IPS-15b (cell line): ENCODE results near the gene ADGRF5.

Source experiments
- H3K27me3 ChIP-seq: one replicate; pipeline ENCODE4 v1.6.1; 2013; ENCODE audit warnings: low read length; ENCODE audit not compliant: control insufficient read depth, insufficient read depth
- H3K36me3 ChIP-seq: one replicate; pipeline ENCODE4 v1.6.1; 2013; ENCODE audit warnings: low read length; ENCODE audit not compliant: control insufficient read depth, insufficient read depth
- H3K4me1 ChIP-seq: one replicate; pipeline ENCODE4 v1.6.1; 2013; ENCODE audit warnings: mild to moderate bottlenecking, low read length; ENCODE audit not compliant: control insufficient read depth, insufficient read depth
- H3K4me3 ChIP-seq: one replicate; pipeline ENCODE4 v1.5.1; 2013; ENCODE audit warnings: low read depth, low read length
- H3K9ac ChIP-seq: one replicate; pipeline ENCODE4 v1.6.1; 2013; ENCODE audit warnings: low read depth, mild to moderate bottlenecking, low read length
- H3K9me3 ChIP-seq: one replicate; pipeline ENCODE4 v1.6.1; 2013; ENCODE audit warnings: mild to moderate bottlenecking, low read length; ENCODE audit not compliant: control insufficient read depth, insufficient read depth

ADGRF5 gene

DNA sequence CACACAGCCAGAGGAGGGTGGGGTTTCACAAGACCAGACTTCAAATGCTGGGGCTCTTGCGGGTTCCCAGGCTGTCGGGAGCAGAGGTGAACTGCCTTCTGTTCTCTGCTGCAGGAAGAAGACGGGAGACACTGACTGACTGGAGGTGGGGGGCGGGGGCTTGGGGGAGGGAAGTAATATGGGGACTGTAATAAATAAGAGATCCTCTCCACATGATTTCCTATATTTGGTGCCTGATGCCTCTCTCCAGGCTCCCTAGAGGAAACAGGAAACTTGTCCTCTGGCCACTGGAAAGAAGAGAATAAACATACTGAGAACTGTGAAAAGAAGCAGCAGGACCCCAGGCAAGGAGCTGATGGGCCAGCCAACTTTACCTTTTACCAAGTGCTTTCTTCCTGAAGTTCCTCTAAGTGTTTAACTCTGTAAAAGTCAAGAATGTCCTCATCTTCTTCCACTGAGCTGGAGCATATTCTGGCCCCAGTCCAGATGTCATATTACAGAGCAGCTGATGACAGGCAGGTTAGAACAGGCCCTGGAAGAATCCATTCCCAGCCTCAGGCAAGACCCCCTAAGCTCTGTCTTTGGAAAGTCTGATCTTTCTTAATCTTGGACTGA, 33.2 kb upstream of the ADGRF5 start:
- Histone ChIP-seq H3K9me3 (no peaks in the 10 kb centered on the region), H3K4me1 (peaks cover 3% of the 10 kb centered on the region), H3K27me3 (no peaks in the 10 kb centered on the region), H3K4me3 (no peak overlapping the region), H3K9ac (no peak overlapping the region), H3K36me3 (no peaks in the 10 kb centered on the region)

DNA sequence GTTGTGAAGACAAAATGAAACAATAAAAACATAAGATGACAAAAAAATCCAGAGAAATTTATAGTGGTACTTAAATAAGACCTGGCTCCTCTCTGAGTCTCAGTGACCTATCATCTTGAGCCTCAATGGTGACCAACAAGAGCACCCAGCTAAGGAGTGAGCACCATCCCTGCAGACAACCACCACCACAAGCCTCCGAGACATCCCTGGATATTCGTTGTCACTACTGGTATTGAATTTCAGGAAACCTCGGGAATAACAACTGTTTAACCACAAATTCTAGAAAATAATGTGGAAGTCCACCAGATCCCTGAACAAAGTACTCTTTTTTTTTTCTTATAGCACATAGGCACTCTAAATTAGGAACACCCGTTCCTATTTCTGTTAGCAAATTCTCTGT, 32.2 kb upstream of the ADGRF5 start:
- Histone ChIP-seq H3K36me3 (no peaks in the 10 kb centered on the region), H3K9me3 (no peaks in the 10 kb centered on the region), H3K9ac (no peak overlapping the region), H3K27me3 (no peaks in the 10 kb centered on the region), H3K4me3 (no peak overlapping the region), H3K4me1 (peaks cover 3% of the 10 kb centered on the region)

- H3K36me3 ChIP-seq, result no peaks in the 10 kb centered on the region
- H3K27me3 ChIP-seq, result no peaks in the 10 kb centered on the region
- no peak overlapping the region for H3K9ac ChIP-seq
Observed at GRCh38 chr6:46949632-46950280, 28.0 kb upstream of the ADGRF5 start.

DNA sequence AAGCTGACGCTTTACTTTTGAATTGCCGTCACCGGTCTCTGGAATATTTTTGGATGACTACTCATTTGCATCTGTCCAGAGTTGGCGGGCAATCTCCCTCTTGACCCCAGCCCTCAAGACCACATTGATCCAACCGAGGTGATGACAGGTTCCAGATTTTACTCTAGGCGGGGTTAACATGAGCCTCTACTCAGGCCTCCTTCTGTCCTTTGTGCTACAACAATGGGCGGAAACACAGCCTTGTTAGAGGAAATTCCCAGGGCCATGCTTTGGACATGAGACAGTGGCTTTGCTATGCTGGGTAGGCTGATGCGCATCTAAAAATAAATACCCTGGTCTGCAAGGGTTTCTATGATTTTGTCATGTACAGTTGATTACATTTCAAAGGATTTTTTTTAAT, 27.0 kb upstream of the ADGRF5 start:
- no peak overlapping the region for H3K4me3 ChIP-seq
- no peaks in the 10 kb centered on the region for H3K4me1 ChIP-seq
- no peaks in the 10 kb centered on the region for H3K27me3 ChIP-seq
- H3K36me3 ChIP-seq, result no peaks in the 10 kb centered on the region
- no peak overlapping the region for H3K9ac ChIP-seq
- no peaks in the 10 kb centered on the region for H3K9me3 ChIP-seq

More at GRCh38 chr6:46949632-46950280, 28.0 kb upstream of the ADGRF5 start:
- Histone ChIP-seq H3K4me1 (no peaks in the 10 kb centered on the region), H3K9me3 (no peaks in the 10 kb centered on the region), H3K4me3 (no peak overlapping the region)

DNA sequence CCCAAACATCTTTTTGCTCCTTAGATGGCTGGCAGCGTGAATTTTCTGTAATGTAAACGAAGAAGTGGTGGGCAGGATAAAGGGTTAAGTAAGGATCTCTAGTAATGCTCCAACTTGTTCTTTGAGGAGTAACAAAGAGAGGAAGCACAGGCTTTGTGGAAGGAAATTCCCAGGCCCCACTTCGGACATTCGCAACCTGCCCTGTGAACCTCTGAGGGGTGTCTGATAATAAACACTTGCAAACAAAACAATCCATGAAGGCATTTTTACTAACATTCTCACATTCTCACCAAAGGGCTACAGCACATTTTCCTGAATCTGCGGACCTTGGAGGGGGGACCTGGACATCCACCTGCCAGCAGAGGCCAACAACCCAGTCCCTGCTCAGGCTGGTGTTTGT, 25.8 kb upstream of the ADGRF5 start:
- Histone ChIP-seq H3K27me3 (no peaks in the 10 kb centered on the region), H3K4me3 (no peak overlapping the region), H3K9me3 (no peaks in the 10 kb centered on the region), H3K9ac (no peak overlapping the region), H3K36me3 (no peaks in the 10 kb centered on the region), H3K4me1 (no peaks in the 10 kb centered on the region)

DNA sequence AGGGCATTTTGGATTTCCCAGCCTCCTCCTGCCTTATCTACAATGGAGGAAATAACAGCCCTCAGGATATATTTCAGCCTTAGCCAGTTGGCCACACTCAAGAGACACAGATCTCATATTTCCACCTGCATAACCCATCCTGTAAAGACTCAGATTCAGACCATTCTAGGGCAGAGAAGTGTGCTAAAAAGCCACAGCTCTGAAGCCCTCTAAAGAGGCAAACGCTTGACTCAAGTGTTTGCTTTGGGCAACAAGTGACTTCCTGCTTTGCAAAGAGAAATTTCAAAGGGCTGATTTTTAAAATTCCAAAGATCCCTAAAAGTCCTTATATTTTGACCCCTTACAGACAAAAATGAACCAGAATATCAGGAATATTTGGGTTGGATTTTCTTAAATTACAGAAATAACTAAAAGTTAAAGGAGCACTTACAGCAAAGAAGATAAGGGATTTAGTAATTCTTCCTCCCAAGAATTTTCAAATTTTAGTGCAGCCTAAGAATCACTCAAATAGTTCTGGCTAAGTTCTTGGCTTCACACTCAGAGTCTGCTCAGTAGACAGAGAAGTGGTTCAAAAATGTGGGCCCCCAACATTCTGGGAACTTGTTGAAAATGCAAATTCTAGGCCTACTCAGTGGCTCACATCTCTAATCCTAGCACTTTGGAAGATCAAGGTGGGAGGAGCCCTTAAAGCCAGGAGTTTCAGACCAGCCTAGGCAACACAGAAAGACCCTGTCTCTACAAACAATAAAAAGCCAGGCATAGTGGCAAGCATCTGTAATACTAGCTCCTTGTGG, 18.9 kb upstream of the ADGRF5 start:
- Histone ChIP-seq H3K4me1 (peaks cover 3% of the 10 kb centered on the region), H3K9ac (no peak overlapping the region), H3K4me3 (no peak overlapping the region), H3K27me3 (no peaks in the 10 kb centered on the region), H3K36me3 (no peaks in the 10 kb centered on the region), H3K9me3 (no peaks in the 10 kb centered on the region)

DNA sequence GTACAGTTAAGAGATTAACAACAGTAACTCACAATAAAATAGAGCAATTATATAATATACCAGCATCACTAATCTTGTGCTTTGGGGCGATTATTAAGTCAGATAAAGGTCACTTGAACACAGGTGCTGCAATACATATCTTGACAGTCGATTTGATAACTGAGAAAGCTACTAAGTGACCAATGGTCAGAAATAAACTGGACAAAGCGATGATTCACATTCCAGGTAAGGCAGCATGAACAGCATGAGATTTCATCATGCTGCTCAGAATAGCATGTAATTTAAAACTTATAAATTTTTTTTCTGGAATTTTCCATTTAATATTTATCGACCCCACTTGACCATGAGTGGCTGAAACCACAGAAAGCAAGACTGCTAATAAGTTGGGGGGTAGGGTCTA, 15.9 kb upstream of the ADGRF5 start:
- no peaks in the 10 kb centered on the region for H3K36me3 ChIP-seq
- H3K27me3 ChIP-seq, result no peaks in the 10 kb centered on the region
- H3K9ac ChIP-seq, result no peak overlapping the region
- peaks cover 7% of the 10 kb centered on the region for H3K4me1 ChIP-seq
- H3K9me3 ChIP-seq, result no peaks in the 10 kb centered on the region
- no peak overlapping the region for H3K4me3 ChIP-seq

- Histone ChIP-seq H3K4me3 (no peak overlapping the region), H3K9ac (no peak overlapping the region), H3K4me1 (peaks cover 7% of the 10 kb centered on the region), H3K36me3 (no peaks in the 10 kb centered on the region), H3K9me3 (no peaks in the 10 kb centered on the region), H3K27me3 (no peaks in the 10 kb centered on the region)
Observed at GRCh38 chr6:46935687-46936086, 13.9 kb upstream of the ADGRF5 start.

GRCh38 chr6:46933751-46934150, 12.0 kb upstream of the ADGRF5 start:
- H3K4me1 ChIP-seq, result peaks cover 7% of the 10 kb centered on the region
- H3K9ac ChIP-seq, result no peak overlapping the region
- no peaks in the 10 kb centered on the region for H3K9me3 ChIP-seq
- H3K27me3 ChIP-seq, result no peaks in the 10 kb centered on the region
- H3K36me3 ChIP-seq, result no peaks in the 10 kb centered on the region
- H3K4me3 ChIP-seq, result no peak overlapping the region

GRCh38 chr6:46932526-46933319, 11.0 kb upstream of the ADGRF5 start:
- no peak overlapping the region for H3K9ac ChIP-seq
- H3K4me3 ChIP-seq, result no peak overlapping the region
- H3K9me3 ChIP-seq, result no peaks in the 10 kb centered on the region
- no peaks in the 10 kb centered on the region for H3K27me3 ChIP-seq
- no peaks in the 10 kb centered on the region for H3K36me3 ChIP-seq
- peaks cover 7% of the 10 kb centered on the region for H3K4me1 ChIP-seq

GRCh38 chr6:46931416-46931815, 9.7 kb upstream of the ADGRF5 start:
- no peak overlapping the region for H3K9ac ChIP-seq
- no peaks in the 10 kb centered on the region for H3K36me3 ChIP-seq
- no peaks in the 10 kb centered on the region for H3K9me3 ChIP-seq
- no peaks in the 10 kb centered on the region for H3K27me3 ChIP-seq
- no peak overlapping the region for H3K4me3 ChIP-seq
- peaks cover 7% of the 10 kb centered on the region for H3K4me1 ChIP-seq
